GM18907 (cell line): Measurements from ENCODE around the gene GPBP1.
"Not testable (repeated sequence)": the region's sequence is repeated elsewhere in the genome, so short reads cannot be mapped to it uniquely, and the experiment has no call there.

Experiments used
- ATAC-seq: cut with Tn5 transposase; IDR thresholded peaks from one replicate; pipeline ENCODE4 v1.9.1; 2021; ENCODE audit warnings: mild to moderate bottlenecking, moderate library complexity; ENCODE audit not compliant: unreplicated experiment

GPBP1 gene

GRCh38 chr5:57173319-57174127 lies at the start of gene GPBP1:
GPBP1 (plus strand) TSS chr5:57174059; CDS start chr5:57214131, 40,072 bp downstream.
- peak; percentile 78 for ATAC-seq

DNA sequence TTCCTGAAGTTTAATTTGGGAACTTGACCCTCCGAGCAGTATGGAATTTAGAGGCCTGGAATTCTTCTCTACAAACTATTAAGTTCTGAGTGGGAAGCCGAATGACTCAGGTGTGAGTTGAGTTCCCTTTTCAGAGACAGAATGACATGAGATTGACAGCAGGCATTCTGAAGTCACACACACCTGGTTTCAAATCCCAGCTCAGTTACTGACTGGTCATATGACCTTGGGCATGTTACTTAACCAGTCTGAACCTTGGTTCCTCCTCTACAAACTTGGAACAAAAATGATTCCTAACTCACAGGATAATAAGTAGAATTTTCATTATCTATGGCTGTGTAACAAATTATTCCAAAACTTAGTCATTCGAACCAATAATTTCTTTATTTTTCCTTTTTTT lies 45.5 kb upstream of the GPBP1 start:
- ATAC-seq: no peak

DNA sequence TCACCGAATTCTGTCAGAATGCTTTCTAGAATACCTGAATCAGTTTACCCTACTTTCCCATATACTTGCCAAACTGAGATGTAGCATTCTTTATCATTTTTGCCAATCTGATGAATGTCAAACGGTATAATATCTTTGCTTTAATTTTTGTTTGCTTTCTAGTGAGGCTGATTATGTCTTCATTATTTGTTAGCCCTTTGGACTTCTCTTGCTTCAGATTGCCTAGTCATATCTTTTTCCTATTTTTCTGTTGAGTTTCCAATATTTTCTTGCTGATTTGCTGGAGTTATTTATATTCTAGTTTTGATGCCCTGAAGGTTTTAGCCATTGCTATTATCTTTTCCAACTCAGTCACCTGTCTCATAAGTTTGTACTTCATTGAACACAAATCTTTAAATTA lies 40.3 kb upstream of the GPBP1 start:
- no peak for ATAC-seq

DNA sequence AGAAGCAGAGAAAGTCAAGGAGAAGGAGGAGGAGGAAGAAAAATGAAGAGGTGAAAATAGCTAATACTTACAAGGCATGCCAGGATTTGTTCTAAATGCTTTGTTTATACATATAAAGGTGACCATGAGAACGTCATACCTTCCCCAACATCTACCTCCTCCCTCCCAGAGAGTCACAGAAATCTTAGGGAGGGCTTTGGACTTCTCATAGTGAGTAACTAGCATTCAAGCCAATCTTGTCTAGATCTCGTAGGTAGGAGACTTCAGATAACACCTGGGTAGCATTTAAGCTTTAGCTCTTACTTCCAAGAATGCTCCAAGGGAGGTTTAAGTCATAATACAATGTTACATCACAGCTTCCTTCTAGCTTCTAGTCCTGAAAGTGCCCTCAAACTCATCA lies 36.5 kb upstream of the GPBP1 start:
- no peak for ATAC-seq

DNA sequence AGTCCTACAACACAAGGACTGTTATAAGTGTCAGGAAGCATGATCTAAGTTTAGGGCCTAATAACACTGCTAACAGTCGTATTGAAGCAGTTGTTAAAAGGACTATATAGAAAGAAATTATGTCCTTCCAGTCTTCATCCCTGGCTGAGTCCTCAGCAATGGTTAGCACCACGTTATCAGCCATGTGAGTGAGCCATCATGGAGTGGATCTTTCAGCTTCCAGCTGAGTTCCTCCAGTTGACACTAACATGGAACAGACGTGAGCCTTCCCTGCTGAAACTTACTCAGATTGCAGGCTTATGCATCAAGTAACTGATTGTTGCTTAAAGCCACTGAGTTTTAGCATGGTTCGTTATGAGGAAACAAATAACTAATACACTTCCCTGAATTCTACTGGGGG lies 21.5 kb upstream of the GPBP1 start:
- no peak for ATAC-seq

- no peak for ATAC-seq
These were observed 18.8 kb upstream of the GPBP1 start for GRCh38 chr5:57155033-57155432.

DNA sequence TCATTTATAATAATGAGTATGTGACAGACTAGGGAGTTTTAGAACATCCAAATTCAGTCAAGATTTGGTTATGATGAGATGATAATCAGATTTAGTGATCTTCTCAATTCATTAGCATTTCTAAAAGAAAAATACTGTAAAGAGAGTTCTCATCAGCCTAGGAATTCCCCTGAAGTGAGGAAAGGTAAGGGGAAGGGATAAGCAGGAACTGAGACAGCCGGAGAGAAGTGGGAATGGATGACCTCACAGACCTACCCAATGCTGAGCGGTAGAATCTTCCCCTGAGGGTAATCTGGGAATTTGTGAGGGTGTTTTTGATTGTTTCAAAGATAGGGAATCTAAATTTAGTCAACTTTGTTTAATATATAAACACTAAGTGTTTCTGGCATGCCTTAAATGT lies 16.7 kb upstream of the GPBP1 start:
- ATAC-seq: no peak

DNA sequence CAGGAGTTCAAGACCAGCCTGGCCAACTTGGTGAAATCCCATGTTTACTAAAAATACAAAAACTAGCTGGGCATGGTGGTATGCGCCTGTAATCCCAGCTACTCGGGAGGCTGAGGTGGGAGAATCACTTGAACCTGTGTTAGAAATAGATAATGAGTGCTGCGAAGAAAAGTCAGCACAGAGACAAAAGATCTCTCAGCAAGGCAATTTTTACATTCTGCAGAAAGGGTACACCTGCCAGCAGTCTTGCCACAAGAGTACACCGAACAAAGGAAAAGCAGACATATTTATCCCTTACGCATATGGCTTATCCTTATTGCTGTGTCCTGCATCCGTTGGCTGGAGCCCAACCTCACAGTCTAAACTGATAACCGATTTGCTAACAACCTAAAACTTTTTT lies 16.2 kb upstream of the GPBP1 start:
- no peak for ATAC-seq

- no peak for ATAC-seq
These were observed 10.3 kb upstream of the GPBP1 start for GRCh38 chr5:57163553-57164006.

DNA sequence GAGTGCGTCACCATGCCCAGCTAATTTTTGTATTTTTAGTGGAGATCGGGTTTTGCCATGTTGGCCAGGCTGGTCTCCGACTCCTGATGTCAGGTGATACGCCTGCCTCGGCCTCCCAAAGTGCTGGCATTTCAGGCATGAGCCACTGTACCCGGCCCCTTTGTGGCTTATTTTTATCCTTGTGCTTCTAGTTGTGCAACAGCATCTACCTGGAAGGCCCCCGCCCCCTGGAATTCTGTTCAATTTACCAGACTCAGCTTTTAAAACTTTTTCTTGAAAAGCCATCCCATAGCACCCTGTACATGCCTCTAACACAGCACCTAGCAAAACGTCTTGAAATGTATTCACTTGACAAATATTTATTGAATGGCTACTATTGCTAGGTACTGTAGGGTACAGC lies 9.7 kb upstream of the GPBP1 start:
- no peak for ATAC-seq

- not testable (repeated sequence) for ATAC-seq
These were observed 8.7 kb upstream of the GPBP1 start for GRCh38 chr5:57165171-57165570.

GRCh38 chr5:57166276-57166675 lies 7.6 kb upstream of the GPBP1 start:
- peak; percentile 66 for ATAC-seq

- no peak for ATAC-seq
These were observed 6.7 kb upstream of the GPBP1 start for GRCh38 chr5:57167201-57167600.

- ATAC-seq: not testable (repeated sequence)
These were observed 3.7 kb upstream of the GPBP1 start for GRCh38 chr5:57170116-57170515.

GRCh38 chr5:57171816-57172465 lies 1.9 kb upstream of the GPBP1 start:
- no peak for ATAC-seq

- no peak for ATAC-seq
These were observed 1.2 kb upstream of the GPBP1 start for GRCh38 chr5:57172466-57173318.

- ATAC-seq: peak; percentile 10
These were observed 450 bp downstream of the GPBP1 start for GRCh38 chr5:57174128-57174889.

GRCh38 chr5:57174890-57175510 lies 1.1 kb downstream of the GPBP1 start:
- no peak for ATAC-seq

DNA sequence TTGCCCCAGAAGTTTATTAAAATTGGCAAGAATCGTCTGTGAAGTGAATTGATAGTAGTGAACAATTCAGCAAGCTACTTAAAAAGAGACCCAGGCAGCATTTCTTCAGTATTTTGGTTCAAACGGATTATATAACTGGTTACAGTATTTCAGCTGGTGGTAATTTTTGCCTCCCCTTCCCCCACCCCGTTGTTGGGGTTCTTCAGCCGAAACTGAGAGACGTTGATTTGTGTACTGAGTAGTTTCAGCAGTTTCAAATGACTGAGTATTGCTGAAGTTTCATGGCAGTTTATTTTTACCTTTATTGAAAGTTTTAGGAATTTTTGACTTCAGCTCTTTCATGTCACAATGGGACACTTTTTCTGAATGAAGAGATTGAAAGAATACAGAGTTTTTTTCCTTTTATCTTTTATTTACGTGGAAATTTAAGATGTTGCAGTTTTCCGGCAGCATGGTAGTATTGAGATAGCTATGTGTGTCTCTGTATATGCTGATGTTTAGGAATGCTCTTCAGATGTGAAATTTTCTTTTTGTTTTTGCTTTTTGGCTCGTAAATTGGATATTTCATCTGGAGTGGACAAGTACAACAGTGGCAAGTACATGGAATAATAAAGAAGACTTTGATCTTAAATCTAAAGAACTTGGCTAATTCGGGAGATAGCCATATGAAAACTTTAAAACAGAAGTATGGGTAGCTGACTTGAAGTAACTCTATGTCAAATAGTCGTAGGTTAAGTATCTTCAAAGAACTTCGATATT lies 1.9 kb downstream of the GPBP1 start:
- peak; percentile 15 for ATAC-seq
